ENCODE results near the gene SLC41A1.
A peak's percentile ranks its signal among the peaks of the same experiment; 100 is the strongest.

SLC41A1 gene

GRCh38 chr1:205787287-205787916, 25.6 kb downstream of the SLC41A1 start:
- no peak for DNase-seq

- no peak for DNase-seq
Observed at GRCh38 chr1:205786601-205787000, 26.4 kb downstream of the SLC41A1 start.

- DNase-seq = no peak
Observed at GRCh38 chr1:205785446-205785845, 27.6 kb downstream of the SLC41A1 start.

- DNase-seq = peak in 2 of 51 donors; percentile 6 to 25
Observed at GRCh38 chr1:205783904-205784303, 29.1 kb downstream of the SLC41A1 start.

- DNase-seq = no peak
Observed at GRCh38 chr1:205783433-205783795, 29.6 kb downstream of the SLC41A1 start.

GRCh38 chr1:205782627-205783432, 30.2 kb downstream of the SLC41A1 start:
- DNase-seq = no peak

- DNase-seq = no peak
Observed at GRCh38 chr1:205780335-205780734, 32.7 kb downstream of the SLC41A1 start.

GRCh38 chr1:205777994-205778393, 35.0 kb downstream of the SLC41A1 start:
- DNase-seq = no peak

GRCh38 chr1:205775717-205776056, 37.3 kb downstream of the SLC41A1 start:
- DNase-seq = no peak

GRCh38 chr1:205775015-205775716, 37.8 kb downstream of the SLC41A1 start, which contains the start of gene RAB29:
RAB29 (minus strand) TSS chr1:205775482; CDS start chr1:205774956, 526 bp downstream.
- DNase-seq = peak in 50 of 51 donors; percentile 14 to 90 (median 72)

GRCh38 chr1:205774198-205775014, 38.6 kb downstream of the SLC41A1 start:
- peak in 2 of 51 donors; percentile 25 to 27 for DNase-seq

- no peak for DNase-seq
Observed at GRCh38 chr1:205772607-205773032, 40.4 kb downstream of the SLC41A1 start.

- no peak for DNase-seq
Observed at GRCh38 chr1:205770618-205771017, 42.4 kb downstream of the SLC41A1 start.

GRCh38 chr1:205769641-205770365, 43.2 kb downstream of the SLC41A1 start:
- no peak for DNase-seq

GRCh38 chr1:205767248-205767647, 45.8 kb downstream of the SLC41A1 start:
- no peak for DNase-seq

- DNase-seq = no peak
Observed at GRCh38 chr1:205766570-205766969, 46.4 kb downstream of the SLC41A1 start.

- no peak for DNase-seq
Observed at GRCh38 chr1:205766038-205766437, 47.0 kb downstream of the SLC41A1 start.

GRCh38 chr1:205764578-205764977, 48.4 kb downstream of the SLC41A1 start:
- no peak for DNase-seq

GRCh38 chr1:205763980-205764379, 49.0 kb downstream of the SLC41A1 start:
- DNase-seq = no peak

- DNase-seq = no peak
Observed at GRCh38 chr1:205760606-205761005, 52.4 kb downstream of the SLC41A1 start.

GRCh38 chr1:205756552-205756951, 56.4 kb downstream of the SLC41A1 start:
- no peak for DNase-seq

Measured in hypothalamus (tissue), 51 donors.